GM18507 (cell line): ENCODE data around the gene ME2.
"Not testable (repeated sequence)": the region's sequence is repeated elsewhere in the genome, so short reads cannot be mapped to it uniquely, and the experiment has no call there.

ENCODE experiments used
- DNase-seq: peaks from one replicate; pipeline ENCODE4 v3.0.0; 2011; ENCODE audit warnings: low read depth; ENCODE audit not compliant: insufficient read length; ENCODE audit errors: extremely low spot score
- FAIRE-seq: peaks from 2 replicates; lab custom pipeline; 2011; peaks lifted over from hg19 to GRCh38; lab: Jason Lieb, UNC

ME2 gene

DNA sequence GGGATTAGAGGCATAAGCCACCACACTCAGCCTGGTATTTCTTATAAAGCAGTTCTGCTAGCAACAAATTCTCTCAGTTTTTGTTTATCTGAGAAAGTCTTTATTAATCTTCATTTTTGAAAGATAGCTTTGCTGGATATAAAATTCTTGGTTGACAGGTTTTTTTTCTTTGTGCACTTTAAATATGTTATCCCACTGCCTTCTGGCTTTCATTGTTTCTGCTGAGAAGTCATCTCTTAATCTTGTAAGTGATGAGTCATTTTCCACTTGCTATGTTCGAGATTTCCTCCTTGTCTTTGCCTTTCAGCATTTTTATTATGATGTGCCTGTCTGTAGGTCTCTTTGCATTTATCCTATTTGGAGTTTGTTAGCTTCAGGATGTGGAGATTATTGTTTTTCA, 83.1 kb downstream of the ME2 start:
- no peak for FAIRE-seq
- no peak for DNase-seq

DNA sequence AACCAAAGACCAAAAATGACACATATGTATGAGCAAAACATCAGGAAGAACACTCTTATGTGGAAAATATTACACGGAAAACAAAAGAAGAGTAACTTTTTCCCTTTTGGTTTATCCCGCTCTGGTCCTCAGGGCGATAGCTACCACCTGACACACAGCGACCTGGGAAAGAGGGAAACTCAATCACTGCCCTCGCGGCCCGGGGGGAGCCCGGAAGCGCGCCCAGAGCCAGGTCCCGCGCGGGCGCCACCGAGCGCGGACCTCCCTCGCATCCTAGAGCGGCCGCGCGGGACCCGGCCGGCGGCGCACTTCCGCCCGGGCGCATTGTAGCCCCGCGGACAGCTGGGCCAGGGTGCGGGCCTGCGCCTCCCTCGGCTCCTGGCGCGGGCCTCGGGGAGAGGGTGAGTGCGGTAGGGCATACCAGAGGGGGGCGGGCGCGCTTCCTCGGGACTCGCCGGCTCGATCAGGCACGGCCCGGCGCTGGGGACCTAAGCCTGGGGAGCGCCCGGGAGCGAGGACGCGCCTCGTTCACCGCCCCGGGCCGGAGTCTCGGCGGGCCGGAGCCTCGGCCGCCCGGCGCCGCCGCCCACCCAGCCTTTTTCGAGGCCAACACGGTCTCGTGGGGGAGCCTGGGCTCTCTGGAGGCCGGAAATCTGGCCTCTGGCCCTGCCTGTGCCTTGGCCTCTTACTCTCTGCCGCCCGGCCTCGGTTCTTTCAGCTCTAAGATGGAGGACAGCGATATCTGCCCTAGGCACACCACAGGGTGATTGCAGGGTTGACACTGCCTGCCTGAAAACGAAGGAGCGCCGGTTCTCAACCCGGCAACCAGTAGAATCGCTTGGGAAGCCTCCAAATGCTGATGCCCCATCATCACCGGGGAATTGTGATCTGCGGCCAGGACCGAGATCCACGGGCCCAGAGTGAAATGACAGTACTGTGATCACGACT, 89.1 kb downstream of the ME2 start, which contains the start of gene ELAC1:
ELAC1 (plus strand) TSS at position 327 of the 948 bp plus-strand sequence. CDS start 6,365 bp downstream, outside the sequence.
- DNase-seq (peak; percentile 74), FAIRE-seq (peak; percentile 56)

- FAIRE-seq (no peak), DNase-seq (no peak)
Observed at GRCh38 chr18:50969448-50969847, 90.5 kb downstream of the ME2 start.

GRCh38 chr18:50970006-50970405, 91.1 kb downstream of the ME2 start:
- no peak for DNase-seq
- no peak for FAIRE-seq

DNA sequence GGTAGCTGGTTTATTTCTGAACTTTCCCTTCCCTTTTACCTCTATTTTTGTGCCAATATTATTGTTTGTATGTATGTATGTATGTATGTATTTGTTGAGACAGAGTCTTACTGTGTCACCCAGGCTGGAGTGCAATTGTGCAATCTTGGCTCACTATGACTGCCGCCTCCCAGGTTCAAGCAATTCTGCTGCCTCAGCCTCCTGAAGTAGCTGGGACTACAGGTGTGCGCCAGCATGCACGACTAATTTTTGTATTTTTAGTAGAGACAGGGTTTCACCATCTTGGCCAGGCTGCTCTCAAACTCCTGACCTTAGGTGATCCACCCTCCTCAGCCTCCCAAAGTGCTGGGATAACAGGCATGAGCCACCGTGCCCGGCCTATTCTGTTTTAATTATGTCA, 93.5 kb downstream of the ME2 start:
- FAIRE-seq, DNase-seq: not testable (repeated sequence)

DNA sequence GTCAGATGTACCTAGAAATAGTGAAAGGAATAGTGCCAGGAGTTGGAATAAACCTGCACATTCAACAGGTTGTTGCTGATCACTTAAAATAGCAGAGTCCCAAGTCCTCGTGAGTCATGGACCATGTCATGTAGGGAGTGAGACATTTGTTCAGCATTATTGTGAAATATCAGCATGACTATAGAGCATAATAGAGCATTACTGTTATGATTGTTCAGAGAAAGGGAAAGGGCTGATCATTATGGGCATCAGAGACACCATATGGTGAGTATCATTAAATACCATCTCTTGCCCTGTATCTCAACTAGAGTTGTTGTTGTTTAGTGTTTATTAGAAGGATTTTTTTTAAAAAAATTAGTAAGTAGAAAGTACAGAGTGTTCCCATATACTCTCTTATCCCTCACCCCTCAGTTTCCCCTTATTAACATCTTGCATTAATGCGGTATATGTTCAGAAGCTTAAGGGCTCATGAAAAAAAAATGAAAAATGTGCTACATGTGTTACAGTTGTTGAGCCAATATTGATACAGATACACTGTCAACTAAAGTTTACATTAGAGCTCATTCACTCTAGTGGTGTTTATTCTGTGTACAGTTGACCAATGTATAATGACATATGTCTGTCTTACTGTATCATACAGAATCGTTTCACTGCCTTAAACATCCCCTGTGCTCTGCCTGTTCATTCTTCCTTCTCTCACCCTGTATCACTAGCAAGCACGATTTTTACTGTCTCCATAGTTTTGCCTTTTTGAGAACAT, 94.6 kb downstream of the ME2 start:
- FAIRE-seq, result no peak
- no peak for DNase-seq

- FAIRE-seq, result no peak
- no peak for DNase-seq
Observed at GRCh38 chr18:50977037-50977760, 98.3 kb downstream of the ME2 start.

GRCh38 chr18:50981381-50981780, 102.5 kb downstream of the ME2 start:
- DNase-seq (no peak), FAIRE-seq (no peak)

- DNase-seq (no peak), FAIRE-seq (no peak)
Observed at GRCh38 chr18:50982086-50982801, 103.3 kb downstream of the ME2 start.

DNA sequence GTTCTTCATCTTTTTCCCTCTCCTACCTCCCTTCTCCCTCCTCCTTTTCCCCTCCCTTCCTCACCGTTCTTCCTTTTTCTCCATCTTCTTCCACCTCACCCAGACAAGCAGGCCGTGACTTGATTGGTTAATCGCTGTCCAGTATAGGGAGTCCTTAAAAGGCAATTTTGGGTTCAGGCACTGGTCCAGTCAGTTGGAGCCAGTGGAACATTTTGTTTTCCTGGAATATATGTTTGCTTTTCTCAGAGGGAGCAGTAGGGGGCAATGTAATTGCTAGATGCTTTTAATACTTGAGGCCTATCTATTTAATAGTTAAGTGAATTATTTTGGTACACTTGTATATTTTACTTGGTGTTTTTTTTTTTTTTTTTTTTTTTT, 103.9 kb downstream of the ME2 start:
- DNase-seq (no peak), FAIRE-seq (no peak)

DNA sequence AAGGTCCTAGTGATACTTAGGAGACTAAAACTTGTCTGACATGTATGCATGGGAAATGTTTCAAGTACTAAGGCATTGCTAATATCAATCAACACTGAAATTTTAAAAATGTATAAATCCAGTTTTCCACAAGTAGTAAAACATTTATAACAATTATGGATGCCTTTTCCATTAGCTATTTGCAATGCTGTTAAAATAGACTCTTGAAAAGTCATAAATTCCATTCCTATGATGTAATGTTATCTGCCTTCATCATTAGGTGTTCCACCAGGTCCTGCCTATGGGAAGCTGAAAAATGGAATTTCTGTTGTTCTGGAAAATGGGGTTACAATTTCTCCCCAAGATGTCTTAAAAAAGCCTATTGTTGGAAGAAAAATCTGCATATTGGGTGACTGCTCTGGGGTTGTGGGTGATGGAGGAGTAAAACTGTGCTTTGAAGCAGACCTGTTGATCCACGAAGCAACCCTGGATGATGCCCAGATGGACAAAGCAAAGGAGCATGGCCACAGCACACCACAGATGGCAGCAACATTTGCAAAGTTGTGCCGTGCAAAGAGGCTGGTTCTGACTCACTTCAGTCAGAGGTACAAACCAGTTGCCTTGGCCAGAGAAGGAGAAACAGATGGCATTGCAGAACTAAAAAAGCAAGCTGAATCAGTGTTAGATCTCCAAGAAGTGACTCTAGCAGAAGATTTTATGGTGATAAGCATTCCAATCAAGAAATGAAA, 107.6 kb downstream of the ME2 start:
- DNase-seq, result no peak
- FAIRE-seq, result no peak

DNA sequence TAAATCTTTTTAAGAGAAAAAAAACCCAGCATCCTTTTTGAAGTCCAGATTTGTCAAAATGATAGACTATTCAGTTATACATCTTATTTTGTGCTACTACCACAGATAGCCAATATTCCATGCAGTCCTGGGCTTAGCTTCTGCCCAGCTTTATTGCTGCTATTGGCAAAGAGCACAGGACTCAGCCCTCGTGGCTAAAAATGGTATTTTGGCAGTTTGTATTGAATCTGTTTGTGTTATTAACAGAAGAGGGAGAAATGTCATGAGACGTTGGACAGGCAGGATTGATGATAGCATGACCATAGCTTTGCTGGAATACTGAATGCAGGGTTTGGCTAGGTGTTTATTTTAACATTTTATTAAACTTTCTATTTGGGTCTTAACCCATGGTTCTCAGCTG, 108.3 kb downstream of the ME2 start:
- FAIRE-seq (no peak), DNase-seq (no peak)

DNA sequence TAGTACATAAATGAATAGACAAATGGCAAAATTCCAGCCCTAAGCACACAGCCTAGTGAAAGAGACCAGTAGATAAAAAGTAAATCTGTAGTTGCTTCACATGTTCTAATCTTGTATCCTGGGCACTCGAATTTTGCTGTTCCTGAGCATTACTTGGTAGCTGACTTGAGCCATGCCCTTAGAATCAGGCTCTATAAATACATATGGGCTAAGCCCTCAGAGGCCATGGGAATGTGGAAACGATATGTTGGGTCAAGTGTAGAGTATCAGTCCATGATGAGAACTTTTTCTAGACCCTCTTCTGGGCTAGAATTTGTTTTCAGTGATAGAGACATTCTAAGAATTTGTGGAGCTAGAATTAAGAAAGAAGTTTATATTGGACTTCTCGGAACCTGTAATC, 110.8 kb downstream of the ME2 start:
- DNase-seq (no peak), FAIRE-seq (no peak)

DNA sequence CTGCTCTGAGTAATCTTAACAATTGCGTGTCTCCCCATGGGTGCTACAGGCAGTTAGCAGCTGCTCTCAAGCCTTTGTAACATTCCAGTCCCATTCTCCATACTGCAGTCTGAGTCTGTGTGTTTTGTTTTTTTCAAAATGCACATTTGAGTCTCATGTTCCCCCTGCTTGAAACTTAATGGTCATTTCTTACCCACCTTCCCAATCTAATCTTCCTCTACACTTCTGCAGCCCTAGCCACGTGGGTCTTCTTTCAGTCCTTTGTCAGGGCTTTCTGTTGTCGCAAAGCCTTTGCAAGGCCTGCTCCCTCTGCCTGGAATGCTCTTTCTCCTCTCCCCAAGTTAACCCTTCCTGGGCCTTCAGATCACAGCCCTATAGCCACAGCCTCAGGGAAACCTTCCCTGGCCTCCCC, 113.4 kb downstream of the ME2 start:
- DNase-seq (no peak), FAIRE-seq (no peak)

DNA sequence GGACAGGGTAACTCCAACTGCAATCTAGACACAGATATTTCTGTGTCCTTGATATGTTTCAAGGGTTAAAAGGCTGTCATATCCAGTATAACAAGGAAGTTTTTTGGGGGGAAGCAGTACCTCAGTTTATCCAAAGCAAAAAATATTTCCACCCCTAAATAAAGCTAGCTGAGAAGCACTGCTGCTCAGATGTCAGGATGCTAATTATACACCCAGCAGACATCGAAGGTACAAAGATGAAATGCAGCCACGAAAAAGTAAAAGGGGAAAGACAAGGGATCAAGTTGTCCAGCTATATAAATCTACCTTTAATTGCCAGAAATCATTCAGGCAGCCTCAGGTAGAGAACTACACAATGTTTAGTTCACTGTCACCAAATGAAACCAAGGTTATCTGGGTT, 115.1 kb downstream of the ME2 start:
- no peak for FAIRE-seq
- no peak for DNase-seq

GRCh38 chr18:51003174-51003573, 124.3 kb downstream of the ME2 start:
- not testable (repeated sequence) for DNase-seq, FAIRE-seq
